Measurements from ENCODE around the gene CTDP1. TPM values are rescaled to one million over a fixed set of nuclear protein-coding genes. Genes with fewer than 3 reads are reported as not detected.

CTDP1 gene
- total and polyA plus RNA-seq, 4 donors, result 18.8 to 30.5 (median 21.7) TPM

DNA sequence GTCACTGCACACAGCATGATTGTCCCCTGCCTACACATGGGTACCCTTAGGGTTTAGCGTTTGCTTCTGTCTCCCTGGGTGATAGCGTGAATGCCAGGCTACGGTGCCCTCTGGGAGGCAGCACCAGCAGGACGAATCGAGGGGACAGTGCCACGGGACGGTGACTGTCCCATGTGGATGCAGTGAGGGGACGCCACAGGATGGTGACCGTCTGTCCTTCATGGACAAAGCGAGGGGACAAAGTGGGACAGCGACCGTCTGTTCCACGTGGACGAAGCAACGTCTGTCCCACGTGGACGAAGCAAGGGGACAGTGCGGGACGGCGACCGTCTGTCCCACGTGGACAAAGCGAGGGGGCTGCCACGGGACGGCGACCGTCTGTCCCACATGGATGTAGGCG lies 25.7 kb downstream of the CTDP1 start:
- no peak for DNase-seq
- H3K36me3 ChIP-seq (ENCODE audit: control insufficient read depth in 4 of 4, insufficient read depth in 4 of 4, low read length in 4 of 4), result peaks cover 7 to 50% (median 11%) of the 10 kb centered on the region in 4 donors
- 97% methylated on average over 28 of the region's 28 CpGs for WGBS, 2 donors

GRCh38 chr18:79706006-79706405 lies 26.4 kb downstream of the CTDP1 start:
- ATAC-seq (ENCODE audit: insufficient read depth, low FRiP score), result no peak
- WGBS, 2 donors, result 95 to 97% methylated on average over 14 of the region's 14 CpGs
- TF ChIP-seq, protein P1, sequence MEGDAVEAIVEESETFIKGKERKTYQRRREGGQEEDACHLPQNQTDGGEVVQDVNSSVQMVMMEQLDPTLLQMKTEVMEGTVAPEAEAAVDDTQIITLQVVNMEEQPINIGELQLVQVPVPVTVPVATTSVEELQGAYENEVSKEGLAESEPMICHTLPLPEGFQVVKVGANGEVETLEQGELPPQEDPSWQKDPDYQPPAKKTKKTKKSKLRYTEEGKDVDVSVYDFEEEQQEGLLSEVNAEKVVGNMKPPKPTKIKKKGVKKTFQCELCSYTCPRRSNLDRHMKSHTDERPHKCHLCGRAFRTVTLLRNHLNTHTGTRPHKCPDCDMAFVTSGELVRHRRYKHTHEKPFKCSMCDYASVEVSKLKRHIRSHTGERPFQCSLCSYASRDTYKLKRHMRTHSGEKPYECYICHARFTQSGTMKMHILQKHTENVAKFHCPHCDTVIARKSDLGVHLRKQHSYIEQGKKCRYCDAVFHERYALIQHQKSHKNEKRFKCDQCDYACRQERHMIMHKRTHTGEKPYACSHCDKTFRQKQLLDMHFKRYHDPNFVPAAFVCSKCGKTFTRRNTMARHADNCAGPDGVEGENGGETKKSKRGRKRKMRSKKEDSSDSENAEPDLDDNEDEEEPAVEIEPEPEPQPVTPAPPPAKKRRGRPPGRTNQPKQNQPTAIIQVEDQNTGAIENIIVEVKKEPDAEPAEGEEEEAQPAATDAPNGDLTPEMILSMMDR (IDR thresholded peaks at IDR 0.05; ENCODE audit: control extremely low read depth, extremely low read depth), result no peak
- Histone ChIP-seq H3K27ac (ENCODE audit: low read depth in 1 of 2, low read length in 1 of 2) (no peak overlapping the region), H3K9ac (ENCODE audit: insufficient read depth in 1 of 2, low read length in 2 of 2) (no peak overlapping the region), H3K36me3 (ENCODE audit: control insufficient read depth in 4 of 4, insufficient read depth in 4 of 4, low read length in 4 of 4) (peaks cover 4 to 47% (median 6%) of the 10 kb centered on the region in 4 donors), H3K4me3 (no peak overlapping the region), H3K9me3 (ENCODE audit: control insufficient read depth in 4 of 4, insufficient read depth in 3 of 4, low read length in 3 of 4) (no peaks in the 10 kb centered on the region), H3K4me1 (ENCODE audit: control insufficient read depth in 5 of 5, insufficient read depth in 5 of 5, low read length in 5 of 5) (no peaks in the 10 kb centered on the region), H3K27me3 (ENCODE audit: control insufficient read depth in 3 of 3, insufficient read depth in 3 of 3, low read length in 2 of 3) (no peaks in the 10 kb centered on the region)
- no peak for DNase-seq

More for the DNA sequence above, 25.7 kb downstream of the CTDP1 start:
- H3K27me3 ChIP-seq (ENCODE audit: control insufficient read depth in 3 of 3, insufficient read depth in 3 of 3, low read length in 2 of 3), result no peaks in the 10 kb centered on the region
- H3K27ac ChIP-seq (ENCODE audit: low read depth in 1 of 2, low read length in 1 of 2), result no peak overlapping the region
- no peak overlapping the region for H3K9ac ChIP-seq (ENCODE audit: insufficient read depth in 1 of 2, low read length in 2 of 2)
- H3K4me3 ChIP-seq, result no peak overlapping the region
- H3K4me1 ChIP-seq (ENCODE audit: control insufficient read depth in 5 of 5, insufficient read depth in 5 of 5, low read length in 5 of 5), result no peaks in the 10 kb centered on the region
- H3K9me3 ChIP-seq (ENCODE audit: control insufficient read depth in 4 of 4, insufficient read depth in 3 of 4, low read length in 3 of 4), result no peaks in the 10 kb centered on the region
- ATAC-seq (ENCODE audit: insufficient read depth, low FRiP score), result no peak
- TF ChIP-seq, protein P1 (IDR thresholded peaks at IDR 0.05; ENCODE audit: control extremely low read depth, extremely low read depth), result no peak

DNA sequence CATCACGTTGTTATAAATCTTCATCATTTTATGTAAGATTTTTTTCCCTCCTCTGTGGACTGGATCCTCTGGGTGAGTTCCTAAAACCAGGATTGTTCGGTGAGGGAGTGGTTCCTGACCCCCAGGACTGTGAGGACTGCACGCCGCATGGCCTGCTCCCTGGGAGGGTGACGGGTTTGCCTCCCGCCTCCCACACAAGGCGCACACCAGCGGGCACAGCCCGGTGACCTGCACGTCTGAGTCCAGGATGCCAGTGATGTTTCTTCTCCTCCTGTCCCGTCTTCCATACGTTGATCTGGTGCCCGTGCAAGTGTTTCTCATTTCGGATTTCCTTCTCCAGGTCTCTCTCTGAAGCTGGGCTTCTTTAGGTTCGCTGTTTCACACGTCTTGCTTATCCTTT lies 27.1 kb downstream of the CTDP1 start:
- H3K36me3 ChIP-seq (ENCODE audit: control insufficient read depth in 4 of 4, insufficient read depth in 4 of 4, low read length in 4 of 4), result peaks cover 4 to 51% (median 8%) of the 10 kb centered on the region in 4 donors
- TF ChIP-seq, protein P1 (IDR thresholded peaks at IDR 0.05; ENCODE audit: control extremely low read depth, extremely low read depth), result no peak
- H3K4me3 ChIP-seq, result no peak overlapping the region
- no peaks in the 10 kb centered on the region for H3K4me1 ChIP-seq (ENCODE audit: control insufficient read depth in 5 of 5, insufficient read depth in 5 of 5, low read length in 5 of 5)
- no peak overlapping the region for H3K9ac ChIP-seq (ENCODE audit: insufficient read depth in 1 of 2, low read length in 2 of 2)
- no peak overlapping the region for H3K27ac ChIP-seq (ENCODE audit: low read depth in 1 of 2, low read length in 1 of 2)
- H3K9me3 ChIP-seq (ENCODE audit: control insufficient read depth in 4 of 4, insufficient read depth in 3 of 4, low read length in 3 of 4), result no peaks in the 10 kb centered on the region
- ATAC-seq (ENCODE audit: insufficient read depth, low FRiP score) (no peak), DNase-seq (no peak)
- H3K27me3 ChIP-seq (ENCODE audit: control insufficient read depth in 3 of 3, insufficient read depth in 3 of 3, low read length in 2 of 3), result no peaks in the 10 kb centered on the region
- WGBS, 2 donors, result 96 to 97% methylated on average over 16 of the region's 16 CpGs

DNA sequence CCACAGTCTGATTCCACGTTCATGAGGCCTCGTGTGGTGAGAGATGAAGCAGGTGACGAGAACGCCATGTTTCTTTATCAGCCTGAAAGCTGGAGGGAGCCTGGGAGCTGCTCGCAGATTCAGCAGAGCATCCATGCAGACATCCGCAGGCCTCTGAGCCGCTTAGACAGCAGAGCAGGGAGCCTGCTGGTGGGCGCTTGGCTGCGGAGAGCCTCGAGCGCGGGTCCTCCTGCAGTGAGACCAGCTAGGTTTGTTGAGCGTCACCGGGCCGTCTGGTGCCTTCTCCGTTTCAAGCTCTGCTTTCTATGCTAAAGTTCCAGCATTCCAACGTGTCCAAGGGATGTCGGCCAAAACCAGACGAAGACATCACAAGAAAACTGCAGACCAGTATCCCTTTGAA lies 27.6 kb downstream of the CTDP1 start:
- Histone ChIP-seq H3K36me3 (ENCODE audit: control insufficient read depth in 4 of 4, insufficient read depth in 4 of 4, low read length in 4 of 4) (peaks cover 4 to 55% (median 8%) of the 10 kb centered on the region in 4 donors), H3K4me3 (no peak overlapping the region), H3K27ac (ENCODE audit: low read depth in 1 of 2, low read length in 1 of 2) (no peak overlapping the region), H3K9ac (ENCODE audit: insufficient read depth in 1 of 2, low read length in 2 of 2) (no peak overlapping the region), H3K27me3 (ENCODE audit: control insufficient read depth in 3 of 3, insufficient read depth in 3 of 3, low read length in 2 of 3) (no peaks in the 10 kb centered on the region), H3K4me1 (ENCODE audit: control insufficient read depth in 5 of 5, insufficient read depth in 5 of 5, low read length in 5 of 5) (no peaks in the 10 kb centered on the region), H3K9me3 (ENCODE audit: control insufficient read depth in 4 of 4, insufficient read depth in 3 of 4, low read length in 3 of 4) (no peaks in the 10 kb centered on the region)
- DNase-seq, result no peak
- ATAC-seq (ENCODE audit: insufficient read depth, low FRiP score), result no peak
- 95 to 96% methylated on average over 19 of the region's 19 CpGs for WGBS, 2 donors
- TF ChIP-seq, protein P1 (IDR thresholded peaks at IDR 0.05; ENCODE audit: control extremely low read depth, extremely low read depth), result no peak

Measured in lung (tissue), 12 donors.